ENCODE results near the gene HPCAL1.
"Not testable (repeated sequence)": the region's sequence is repeated elsewhere in the genome, so short reads cannot be mapped to it uniquely, and the experiment has no call there.

The HPCAL1 gene

DNA sequence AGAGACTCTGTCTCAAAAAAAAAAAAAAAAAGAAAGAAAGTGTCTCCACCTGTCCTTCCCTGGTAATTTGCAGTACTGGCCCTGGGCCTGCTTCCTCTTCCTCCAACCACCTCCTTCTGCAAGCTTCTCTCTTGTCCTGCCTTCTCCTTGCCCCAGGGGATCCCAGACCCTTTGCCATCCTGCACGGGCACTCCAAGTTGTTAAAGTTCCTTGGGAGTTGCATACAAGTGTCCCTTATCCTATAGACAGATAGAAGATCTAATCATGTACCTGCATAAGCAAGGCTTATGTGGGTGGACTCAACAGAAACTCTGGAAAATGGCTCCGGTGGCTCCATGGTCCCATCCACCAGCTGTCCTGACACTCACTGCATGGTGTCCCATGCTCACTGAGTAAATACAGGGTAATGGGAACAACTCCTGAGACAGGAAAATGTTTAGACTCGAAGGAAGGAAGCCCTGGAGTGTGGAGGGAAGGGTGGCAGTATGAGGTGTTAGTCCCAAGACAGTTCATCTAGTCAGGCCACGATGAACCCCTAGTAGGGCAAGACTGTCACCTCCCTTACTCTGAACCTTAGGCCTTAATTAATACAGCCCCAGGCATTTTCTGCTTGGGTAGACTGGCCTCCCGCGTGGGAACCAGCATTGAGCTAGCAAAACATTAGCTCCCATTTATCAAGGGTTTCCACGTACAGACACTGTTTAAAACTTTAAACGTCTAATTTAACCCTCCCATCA, 128.3 kb downstream of the HPCAL1 start:
- DNase-seq, result no peak

DNA sequence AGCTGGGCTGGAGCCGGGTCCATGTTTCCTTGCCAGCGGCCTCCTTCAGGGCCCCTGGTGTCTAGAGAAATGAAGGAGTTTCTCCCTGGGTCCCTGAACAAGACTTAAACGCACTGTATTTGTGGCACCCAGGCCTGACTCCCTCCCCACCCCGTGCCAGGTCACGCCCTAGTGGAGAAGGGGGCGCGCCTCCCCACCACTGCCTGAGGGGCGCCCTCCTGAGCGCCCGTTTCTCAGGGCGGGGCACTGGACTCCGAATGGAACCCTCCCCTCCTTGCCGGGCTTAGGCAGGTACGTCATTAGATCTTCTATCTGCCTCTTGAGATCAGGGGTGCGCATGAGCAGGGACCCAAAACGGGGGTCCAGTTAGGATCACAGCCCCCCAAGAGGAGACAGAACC, 129.1 kb downstream of the HPCAL1 start:
- no peak for DNase-seq

DNA sequence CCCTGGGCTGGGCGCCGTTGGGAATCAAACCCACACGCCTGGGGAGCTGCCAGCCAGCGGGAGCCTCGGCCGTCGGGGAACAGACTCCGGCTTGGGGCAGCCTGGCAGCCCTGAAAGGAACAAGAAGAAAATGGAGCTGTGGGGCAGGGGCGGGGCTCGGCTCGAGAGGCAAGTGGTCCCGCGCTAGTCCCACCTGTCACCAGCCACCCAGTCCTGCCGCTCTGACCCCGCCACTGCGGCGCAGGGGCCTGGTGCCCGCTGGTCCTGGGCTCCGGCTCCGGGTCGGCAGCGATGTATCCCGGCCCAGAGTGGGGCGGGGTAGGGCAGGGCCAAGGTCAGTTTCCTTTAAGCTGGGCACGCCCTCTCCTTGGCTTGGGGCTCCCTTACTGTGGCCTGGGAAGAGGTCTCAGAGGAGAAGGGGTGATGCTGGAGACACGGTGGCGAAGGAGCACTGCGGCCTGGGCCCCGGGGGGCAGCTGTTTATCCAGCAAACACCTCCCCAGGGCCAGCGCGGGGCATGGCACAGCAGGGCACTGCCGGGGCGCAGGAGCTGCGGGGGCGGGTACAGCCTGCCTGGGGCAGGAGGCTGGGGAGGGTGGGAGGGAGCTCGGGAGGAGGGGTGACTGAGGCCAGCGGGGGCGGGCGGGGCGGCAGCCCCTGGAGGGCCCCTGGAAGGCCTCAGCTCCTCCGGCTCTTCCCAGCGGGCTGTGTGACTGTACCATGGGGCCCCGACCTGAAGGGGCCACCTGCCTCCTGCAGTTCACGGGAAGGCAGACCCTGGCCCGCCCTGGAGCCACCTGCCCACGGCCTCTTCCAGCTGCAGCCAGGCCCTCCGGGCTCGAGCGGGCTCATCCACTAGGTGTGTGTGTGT, 129.8 kb downstream of the HPCAL1 start:
- no peak for DNase-seq

DNA sequence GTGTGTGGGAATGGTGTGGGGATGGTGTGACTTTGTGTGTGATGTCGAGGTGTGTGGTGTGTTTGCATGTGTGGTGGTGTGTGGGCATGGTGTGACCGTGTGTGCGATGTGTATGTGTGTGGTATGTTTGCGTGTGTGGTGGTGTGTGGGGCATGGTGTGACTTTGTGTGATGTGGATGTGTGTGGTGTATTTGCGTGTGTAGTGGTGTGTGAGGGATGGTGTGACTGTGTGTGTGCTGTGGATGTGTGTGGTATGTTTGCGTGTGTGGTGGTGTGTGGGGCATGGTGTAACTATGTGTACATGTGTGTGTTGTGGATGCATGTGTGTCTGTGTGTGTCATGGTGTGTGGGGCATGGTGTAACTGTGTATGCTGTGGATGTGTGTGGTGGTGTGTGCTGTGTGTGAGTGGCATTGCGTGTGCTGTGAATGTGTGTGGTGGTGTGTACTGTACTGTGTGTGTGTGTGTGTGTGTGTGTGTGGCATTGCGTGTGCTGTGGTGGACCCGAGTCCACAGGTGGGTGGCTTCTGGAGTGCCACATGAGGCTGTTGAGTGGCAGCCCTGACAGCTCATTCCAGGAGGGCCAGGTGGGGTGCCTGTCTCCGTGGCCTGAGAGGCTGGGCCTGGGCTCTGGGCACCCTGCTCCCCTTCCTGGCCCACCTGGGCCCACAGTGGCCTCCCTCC, 130.7 kb downstream of the HPCAL1 start:
- no peak for DNase-seq

DNA sequence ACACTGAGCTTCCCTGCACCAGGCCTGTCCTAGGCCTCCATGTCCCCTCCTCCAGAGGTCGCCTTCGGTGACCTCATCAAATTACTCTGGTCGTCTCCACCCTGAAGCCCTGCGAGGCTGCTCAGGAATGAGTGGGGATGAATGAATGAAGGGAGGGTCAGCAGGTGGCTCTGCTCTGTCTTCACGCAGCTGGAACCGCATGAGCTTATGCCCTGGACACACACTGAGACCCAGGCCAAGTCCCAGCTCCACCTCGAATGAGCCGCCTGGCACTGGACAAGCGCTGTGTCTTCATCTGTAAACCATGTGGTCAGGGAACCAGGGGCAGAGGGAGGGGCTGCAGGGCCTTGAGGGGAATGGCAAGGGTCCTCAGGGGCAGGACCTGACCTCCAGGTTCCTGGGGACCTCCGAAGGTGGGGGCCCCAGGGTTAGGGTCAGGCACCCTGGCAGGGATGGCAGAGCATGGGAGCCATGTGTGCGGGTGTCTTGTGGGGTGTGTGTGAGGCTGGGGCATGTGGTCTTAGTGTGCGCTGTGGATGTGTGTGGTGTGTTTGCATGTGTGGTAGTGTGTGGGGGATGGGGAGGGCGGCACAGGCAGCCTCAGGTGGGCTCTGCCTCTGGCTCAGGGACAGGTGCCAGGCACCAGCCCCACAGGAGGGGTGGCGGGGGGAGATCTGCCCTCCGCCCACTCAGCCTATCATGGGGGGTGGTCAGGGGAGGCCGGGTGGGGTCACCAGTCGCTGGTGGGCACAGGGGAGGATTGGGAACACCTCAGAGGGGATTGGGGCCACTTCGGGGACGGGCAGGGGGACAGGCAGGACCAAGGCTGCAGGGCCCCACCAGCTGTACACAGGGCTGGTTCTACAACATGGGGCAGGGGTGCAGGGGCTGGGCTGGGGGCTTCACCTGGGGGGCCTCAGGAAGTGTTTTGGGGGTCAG, 131.5 kb downstream of the HPCAL1 start:
- DNase-seq, result no peak

DNA sequence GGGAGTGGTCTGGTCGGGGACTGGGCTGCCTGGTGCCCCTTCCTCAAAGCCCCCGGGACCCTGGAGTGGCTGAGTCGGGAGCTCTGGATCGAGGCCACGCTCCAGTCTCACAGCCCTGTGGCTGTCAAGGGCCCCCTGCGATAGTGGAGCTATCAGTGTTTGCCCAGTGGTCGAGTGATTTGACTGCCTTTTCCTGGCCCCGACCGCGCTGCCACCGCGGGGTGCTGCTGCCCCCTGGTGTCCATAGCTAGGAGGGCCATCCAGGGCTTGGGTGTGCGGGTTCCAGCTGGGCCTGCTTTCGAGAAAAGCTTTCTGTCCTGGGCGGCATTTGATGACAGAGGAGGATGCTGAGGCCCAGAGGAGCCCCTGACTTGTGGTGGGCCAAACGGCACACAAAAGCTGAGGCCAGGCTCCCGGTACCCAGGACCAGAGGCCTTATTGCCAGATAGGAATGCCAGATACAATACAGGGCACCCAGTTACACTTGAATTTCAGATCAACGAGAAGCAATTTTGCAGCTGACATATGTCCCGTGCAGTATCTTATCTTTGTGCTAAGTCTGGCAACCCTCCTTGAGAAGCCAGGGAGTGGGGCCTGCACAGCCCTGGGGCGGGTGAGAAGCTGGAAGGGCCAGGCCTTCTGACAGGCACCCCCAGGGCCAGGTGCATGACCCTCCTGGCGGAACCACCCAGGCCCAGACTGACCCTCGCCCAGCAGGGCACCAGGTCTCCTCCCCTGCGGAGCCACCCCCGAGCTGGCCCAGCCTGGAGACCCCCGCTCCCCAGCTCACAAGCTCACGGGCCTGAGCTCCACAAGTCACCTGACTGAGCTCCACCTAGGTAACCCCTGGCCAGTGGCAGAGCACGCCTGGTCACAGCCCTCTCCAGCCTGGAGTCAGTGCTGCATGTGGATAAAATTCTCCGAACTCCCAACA, 132.4 kb downstream of the HPCAL1 start:
- DNase-seq, result peak; percentile 87 to 89

DNA sequence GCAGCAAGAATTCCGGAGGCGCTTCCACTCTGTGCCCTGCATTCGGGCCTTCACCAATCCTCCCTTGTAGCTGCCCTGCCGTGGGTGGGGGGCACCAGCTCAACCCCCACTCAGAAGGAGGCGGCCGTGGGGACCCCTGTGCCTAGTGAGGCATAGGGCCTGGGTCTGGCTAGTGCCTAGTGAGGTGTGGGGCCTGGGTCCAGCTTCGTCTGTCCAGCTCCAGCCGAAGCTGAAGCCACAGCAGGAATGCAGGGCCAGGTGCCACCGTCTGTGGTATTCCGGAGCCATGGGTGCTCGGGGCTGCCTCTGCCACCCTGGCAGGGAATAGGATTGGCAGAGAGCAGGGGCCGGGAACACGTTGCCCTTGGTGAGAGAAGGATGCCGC, 133.1 kb downstream of the HPCAL1 start:
- no peak for DNase-seq

DNA sequence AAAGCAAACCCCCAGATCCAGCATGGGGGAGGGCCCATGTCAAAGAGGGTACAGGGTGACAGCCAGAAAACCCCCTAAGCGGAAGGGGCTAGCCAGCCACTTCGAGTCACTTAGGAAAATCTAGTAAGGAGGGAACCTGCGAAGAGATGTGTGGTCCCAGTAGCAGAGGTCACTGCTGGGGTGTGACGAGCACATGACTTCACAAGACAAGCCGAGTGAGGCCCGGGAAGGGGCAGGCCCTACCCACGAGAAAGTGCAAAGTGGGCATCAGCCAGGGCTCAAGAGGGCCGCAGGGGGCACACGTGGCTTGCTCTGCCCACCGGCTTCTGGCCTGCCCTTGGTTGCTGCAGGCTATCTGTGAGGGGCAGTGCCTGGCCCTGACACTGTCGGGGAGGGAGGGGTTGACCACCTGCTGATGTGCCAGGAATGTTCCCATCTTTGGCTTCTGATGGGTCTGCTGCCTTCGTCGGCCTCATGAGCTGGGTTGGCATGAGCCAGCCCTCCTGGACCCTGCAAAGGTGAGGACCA, 133.9 kb downstream of the HPCAL1 start:
- DNase-seq, result no peak

DNA sequence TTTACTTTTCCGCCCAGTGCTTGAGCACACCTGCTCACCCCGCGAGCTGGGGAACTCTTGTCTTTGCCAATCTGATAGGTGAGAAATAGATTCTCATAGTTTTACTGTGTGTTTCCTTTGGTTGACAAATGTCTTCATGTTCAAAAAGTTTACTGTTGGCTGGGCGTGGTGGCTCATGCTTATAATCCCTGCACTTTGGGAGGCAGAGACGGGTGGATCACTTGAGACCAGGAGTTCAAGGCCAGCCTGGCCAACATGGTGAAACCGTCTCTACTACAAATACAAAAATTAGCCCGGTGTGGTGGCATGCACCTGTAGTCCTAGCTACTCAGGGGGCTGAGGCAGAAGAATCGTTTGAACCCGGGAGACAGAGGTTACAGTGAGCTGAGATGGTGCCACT, 135.1 kb downstream of the HPCAL1 start:
- no peak for DNase-seq

DNA sequence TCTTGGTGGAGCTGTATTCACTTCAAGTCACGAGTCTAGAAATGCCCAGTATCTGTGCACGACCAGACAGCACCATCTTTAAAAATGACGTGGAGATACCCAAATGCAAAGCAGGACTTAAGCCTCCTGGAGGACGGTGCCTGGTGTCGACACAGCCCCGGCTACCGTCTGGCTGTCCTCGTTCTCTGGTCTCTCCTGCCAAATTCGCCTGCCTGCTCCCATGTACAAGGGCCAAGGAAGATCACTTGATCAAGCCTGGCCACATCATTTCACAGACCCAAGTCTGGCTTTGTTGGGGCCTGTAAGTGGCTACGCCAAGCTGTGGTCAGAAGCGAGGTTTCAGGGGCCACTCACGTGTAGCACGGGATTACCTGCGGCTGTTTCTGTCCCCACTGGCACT, 136.0 kb downstream of the HPCAL1 start:
- no peak for DNase-seq

DNA sequence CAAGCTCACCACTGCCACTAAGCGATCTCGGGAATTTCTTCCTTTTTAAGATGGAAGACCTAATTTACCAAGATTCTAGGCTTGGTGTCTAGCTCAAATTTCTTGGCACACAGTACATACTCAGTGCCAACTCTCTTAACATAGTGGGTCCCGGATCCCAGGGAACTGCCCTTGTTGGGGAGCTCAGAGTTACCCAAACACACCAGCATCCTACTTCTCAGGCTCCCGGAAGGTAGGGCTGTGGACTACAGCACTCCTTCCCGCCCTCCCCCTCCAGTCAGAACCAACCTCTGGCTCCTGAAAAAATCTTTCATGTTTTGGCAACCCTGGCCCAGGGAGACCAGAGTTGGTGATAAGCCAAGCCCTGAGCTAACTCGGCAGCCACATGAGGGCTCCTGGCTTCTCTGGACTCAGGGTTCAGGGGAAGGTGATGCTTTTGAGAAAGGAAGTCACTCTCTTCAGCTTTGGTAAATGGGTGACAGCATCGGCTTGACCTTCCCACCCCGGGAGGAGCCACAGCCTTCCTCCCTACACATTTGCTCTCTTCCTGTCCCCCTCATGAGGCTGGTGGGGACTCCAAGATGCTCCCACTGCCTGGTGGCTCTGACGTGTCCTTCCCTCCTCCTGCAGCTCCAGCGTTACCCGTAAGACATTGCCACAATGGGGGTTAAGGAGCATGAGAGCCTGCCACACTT, 136.6 kb downstream of the HPCAL1 start:
- DNase-seq, result no peak

DNA sequence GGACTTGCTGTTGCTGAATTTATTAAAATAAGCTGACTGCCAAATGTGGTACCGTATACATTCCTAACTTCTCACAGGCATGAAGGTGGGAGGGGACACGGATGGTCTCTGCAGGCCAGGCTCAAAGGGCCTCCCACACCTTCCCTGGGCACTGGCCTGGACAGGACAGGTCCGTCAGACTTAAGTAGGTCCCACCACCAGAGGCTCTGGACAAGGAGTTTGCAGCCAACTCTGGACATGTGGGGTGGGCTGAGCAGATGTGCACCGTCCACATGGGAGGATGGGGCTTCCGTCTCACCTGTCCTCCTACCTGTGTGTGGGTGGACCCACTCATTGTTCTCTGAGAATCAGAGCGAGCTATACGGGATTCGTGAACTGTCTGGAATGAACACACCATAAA, 137.3 kb downstream of the HPCAL1 start:
- no peak for DNase-seq

DNA sequence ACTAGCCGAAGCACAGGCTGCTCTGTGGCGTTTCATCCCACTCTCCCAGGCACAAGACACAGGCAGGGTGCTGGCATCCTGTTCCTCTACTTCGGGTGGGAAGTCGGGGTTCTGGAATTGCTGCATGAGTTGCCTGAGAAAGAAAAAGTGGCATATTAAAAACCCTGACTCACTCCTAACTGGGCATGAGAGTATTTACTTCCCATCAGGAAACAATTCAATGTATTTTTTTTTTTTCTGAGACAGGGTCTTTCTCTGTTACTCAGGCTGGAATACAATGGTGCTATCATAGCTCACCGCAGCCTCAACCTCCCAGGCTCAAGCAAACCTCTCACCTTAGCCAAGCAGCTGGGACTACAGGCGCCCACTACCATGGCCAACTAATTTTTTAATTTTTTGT, 138.0 kb downstream of the HPCAL1 start:
- DNase-seq, result no peak

DNA sequence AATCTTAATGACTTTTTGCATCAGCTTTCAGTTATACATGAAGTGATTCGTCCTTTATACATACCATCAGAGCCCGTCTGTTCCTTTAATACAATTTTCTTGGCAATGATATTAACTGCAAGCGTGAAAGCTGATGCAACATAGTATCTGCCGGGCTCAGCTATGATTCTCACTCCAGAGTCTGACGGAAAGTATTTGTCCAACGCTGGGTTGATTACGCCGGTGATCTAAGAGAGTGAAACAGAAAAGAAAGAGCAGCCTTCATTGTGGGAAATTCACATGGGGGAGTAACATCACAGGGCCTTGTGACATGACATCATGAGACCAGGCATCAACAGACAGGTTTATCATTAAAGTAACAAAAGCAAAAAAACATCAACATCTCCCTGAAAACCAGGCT, 139.2 kb downstream of the HPCAL1 start:
- peak in 1 of 2 experiments; percentile 41 for DNase-seq

DNA sequence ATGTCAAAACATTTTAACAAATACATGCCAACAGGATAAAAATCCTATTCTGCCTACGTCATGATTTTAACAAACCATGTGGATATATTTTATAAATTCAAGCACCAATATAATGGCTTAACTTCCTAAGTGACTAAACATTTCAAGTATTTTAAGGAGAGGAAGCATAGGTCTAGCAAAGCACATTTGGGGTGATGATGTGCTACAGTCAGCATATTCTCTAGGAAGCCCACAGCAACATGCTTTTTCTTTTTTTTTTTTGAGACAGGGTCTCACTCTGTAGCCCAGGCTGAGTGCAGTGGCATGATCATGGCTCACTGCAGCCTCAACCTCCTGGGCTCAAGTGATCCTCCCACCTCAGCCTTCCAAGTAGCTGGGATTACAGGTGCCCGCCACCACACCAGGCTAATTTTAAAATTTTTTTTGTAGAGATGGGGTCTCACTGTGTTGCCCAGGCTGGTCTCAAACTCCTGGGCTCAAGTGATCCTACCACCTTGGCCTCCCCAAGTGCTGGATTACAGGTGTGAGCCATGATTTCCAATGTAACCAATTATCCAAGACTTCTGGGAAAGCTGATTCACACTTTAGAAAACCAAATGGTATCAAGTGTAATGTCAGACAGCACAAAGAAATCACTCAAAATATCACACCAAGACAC, 139.9 kb downstream of the HPCAL1 start:
- not testable (repeated sequence) for DNase-seq

DNA sequence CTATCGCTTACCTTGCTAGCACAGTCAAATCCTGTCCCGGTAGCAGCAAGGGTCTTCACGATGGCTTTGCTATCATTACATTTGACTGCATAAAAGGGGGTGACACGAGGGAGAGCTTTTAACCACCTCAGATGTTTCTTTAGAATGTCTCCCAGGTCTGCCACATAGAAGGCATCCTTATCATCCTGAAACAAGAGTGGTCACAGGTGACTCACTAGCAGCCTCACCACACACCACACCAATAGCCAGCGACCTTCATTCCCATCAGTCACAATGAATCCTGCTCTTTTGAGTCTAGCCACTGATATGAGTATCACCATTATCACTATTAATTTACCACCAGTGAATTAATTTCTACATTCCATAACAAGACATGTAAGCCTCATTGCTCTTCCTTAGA, 141.8 kb downstream of the HPCAL1 start:
- peak; percentile 70 to 76 for DNase-seq

DNA sequence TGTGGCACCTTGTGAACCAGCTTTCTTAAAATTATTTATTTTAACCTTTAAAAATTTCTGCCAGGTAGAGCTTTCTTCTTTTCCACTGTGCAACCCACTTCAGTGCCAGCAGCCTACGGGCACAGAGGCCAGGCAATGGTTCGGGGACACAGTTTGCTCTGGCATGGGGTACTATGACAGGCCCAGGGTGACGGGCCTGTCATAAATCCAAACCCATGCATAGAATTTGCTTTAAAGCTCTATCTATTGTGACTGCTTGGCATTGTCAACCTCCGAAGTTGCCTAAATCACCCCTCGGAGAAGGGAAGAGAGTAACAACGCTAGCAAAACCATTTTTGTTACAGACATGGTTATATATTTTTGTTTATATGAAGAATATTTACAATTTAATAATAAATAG, 143.9 kb downstream of the HPCAL1 start:
- no peak for DNase-seq

DNA sequence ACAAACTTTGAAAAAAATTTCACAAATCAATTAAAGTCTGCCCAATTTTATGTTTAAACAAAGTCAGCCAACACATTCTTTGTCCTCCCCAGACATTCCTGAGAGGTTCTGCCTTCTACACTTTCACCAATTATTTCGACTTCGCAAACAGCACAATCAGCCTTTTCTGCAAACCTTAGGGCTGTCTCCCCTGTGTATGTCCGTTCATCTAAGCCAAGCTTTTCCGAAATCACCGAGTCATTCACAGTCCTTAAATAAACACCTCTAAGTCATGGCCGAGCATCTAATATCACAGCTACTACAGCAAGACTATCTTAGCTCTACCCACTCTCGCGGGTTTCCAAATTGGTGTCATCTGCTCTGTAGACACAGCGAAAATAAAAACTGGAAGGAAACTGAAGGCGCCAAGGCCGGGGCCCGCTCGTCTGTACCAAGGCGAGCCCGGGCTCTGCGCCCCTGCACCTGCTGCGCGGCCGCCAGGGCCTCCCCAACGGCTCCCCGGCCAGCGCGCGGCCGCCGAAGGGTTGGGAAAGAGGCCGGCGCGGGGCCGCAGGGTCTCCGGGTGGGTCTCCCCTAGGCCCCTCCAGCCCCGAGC, 144.7 kb downstream of the HPCAL1 start:
- DNase-seq, result no peak

DNA sequence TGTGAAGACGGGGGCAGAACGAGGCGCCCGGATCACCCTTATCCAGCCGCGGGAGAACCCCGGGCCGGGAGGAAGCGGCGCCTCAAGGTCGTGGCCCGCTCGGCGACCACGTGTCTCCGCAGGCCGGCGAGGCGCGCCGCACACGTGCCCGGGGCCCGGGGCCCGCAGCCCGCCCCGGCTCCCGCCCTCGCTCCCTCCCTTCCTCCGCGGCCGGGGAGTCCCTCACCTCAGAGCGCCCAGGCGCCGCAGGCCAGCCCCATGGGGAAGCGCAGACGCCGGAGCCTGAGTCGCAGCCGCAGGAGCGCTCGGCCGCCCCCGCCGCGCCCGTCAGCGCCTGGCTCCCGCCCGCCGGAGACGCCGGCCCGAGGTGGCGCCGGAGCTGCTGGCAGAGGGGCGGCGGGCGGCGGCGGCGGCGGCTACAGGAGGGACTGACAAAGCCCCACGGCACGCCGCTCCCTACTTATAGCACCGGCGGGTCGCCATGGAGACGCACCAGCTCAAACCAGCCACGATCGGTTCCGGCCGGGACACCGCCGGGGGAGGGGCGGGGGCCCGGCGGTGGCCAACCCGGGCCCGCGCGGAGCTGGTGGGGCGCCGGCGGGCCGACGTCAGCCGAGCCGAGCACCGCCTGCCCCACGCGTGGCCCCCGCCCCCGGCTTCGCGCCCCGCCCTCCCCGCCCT, 145.3 kb downstream of the HPCAL1 start, which contains the start of gene ODC1:
TSS of gene ODC1 (minus strand) at position 433 of the 681 bp plus-strand sequence. CDS start 3,295 bp downstream, outside the sequence.
- DNase-seq, result peak; percentile 96 to 97

Measured in activated T-cell treated with anti-CD3 and anti-CD28 coated beads, Interleukin-2, amount 50 U/mL, for 48 hours (primary cell).